ENCODE measurements around the gene GPR179. TPM values are rescaled to one million over a fixed set of nuclear protein-coding genes. Genes with fewer than 3 reads are reported as not detected.
A peak's percentile ranks its signal among the peaks of the same experiment; 100 is the strongest.

The GPR179 gene
- total RNA-seq, 4 donors from 2014 or later = 0.21 to 0.78 (median 0.44) TPM; not detected in 1

DNA sequence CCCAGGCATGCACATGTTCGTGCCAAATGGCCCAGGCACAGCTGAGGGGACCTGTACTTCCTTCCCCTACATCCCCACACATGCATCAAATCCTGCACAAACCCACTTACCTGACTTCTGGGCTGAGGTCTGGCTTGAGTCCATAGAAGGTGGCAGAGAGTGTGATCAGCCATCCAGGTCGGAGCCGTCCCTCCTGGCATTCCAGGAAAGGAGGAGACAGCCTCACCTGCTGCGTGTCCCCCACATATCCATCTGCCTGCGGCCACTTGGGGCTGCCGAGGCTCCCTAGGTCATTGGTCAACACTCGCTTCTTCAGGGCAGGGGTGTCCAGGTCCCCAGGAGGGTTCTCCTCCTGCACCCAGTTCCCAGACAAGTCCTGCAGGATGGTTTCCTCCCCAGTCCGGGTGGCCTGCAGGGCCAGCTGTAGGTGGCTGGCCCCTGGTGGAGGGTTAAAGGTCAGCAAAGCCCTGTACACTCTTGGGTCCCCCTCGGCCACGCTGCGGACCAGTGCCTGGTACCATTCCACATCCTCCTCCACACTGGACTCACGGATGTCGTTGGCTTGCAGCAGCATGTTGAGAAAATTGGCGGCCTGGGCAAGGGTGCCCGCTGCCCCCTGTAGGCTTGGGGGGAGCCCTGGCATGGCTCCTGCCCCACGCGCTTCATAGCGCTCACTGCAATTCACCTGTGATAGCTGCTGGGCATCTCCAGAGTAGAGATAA lies 709 bp downstream of the GPR179 start:
- no peaks in the 10 kb centered on the region for H3K36me3 ChIP-seq
- H3K27ac ChIP-seq = no peak overlapping the region
- TF ChIP-seq POLR2A (IDR thresholded peaks at IDR 0.05) = no peak
- no peak for TF ChIP-seq EP300 (IDR thresholded peaks at IDR 0.05)
- TF ChIP-seq, protein P1, sequence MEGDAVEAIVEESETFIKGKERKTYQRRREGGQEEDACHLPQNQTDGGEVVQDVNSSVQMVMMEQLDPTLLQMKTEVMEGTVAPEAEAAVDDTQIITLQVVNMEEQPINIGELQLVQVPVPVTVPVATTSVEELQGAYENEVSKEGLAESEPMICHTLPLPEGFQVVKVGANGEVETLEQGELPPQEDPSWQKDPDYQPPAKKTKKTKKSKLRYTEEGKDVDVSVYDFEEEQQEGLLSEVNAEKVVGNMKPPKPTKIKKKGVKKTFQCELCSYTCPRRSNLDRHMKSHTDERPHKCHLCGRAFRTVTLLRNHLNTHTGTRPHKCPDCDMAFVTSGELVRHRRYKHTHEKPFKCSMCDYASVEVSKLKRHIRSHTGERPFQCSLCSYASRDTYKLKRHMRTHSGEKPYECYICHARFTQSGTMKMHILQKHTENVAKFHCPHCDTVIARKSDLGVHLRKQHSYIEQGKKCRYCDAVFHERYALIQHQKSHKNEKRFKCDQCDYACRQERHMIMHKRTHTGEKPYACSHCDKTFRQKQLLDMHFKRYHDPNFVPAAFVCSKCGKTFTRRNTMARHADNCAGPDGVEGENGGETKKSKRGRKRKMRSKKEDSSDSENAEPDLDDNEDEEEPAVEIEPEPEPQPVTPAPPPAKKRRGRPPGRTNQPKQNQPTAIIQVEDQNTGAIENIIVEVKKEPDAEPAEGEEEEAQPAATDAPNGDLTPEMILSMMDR (IDR thresholded peaks at IDR 0.05) = no peak
- no peak overlapping the region for H3K4me3 ChIP-seq
- H3K4me1 ChIP-seq = peaks cover 0 to 9% (median 4%) of the 10 kb centered on the region in 4 donors
- no peaks in the 10 kb centered on the region for H3K9me3 ChIP-seq
- DNase-seq (ENCODE audit: low spot score in 2 of 2) = no peak
- no peaks in the 10 kb centered on the region for H3K27me3 ChIP-seq
- WGBS, 2 donors = 84 to 87% methylated on average over 10 to 13 of the region's 18 CpGs

DNA sequence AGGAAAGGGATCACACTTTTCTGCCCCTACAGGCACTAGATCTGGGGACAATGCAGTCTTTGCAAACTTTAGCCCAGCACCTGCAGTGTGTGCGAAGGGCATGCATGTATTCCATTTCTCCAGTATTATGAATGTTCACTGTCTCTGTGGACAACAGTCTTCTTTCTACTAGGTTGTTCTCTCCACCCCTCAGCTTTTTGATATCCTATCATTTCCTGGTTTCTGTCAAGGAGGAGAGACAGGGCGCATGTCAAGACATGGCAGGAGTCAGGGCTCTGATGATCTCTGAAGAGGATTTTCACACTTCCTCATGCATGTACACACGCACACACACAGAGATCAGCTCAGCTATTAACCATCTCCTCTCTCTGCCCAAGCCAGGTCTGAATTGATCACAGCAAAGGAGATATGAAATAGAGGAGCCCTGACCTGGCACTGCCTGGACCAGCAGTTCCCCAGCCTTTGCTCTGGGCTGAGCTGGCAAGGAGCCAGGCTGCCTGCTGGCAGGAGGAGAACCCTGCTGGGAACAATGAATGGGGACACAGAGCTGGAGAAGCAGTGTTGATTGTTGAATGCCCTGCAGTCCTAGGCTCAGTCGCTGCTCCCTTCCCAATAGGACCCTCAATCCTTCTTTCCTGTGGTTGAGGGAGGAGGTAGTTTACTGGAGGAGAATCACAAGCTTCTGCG lies 2.6 kb downstream of the GPR179 start:
- peaks cover 0 to 9% (median 4%) of the 10 kb centered on the region in 4 donors for H3K4me1 ChIP-seq
- no peaks in the 10 kb centered on the region for H3K36me3 ChIP-seq
- H3K27ac ChIP-seq = no peak overlapping the region
- DNase-seq (ENCODE audit: low spot score in 2 of 2) = peak; percentile 21 to 43
- 39 to 59% methylated on average over 5 of the region's 5 CpGs for WGBS, 2 donors
- no peaks in the 10 kb centered on the region for H3K27me3 ChIP-seq
- no peaks in the 10 kb centered on the region for H3K9me3 ChIP-seq
- H3K4me3 ChIP-seq = no peak overlapping the region
- TF ChIP-seq, protein P1 (IDR thresholded peaks at IDR 0.05) = no peak
- no peak for TF ChIP-seq POLR2A (IDR thresholded peaks at IDR 0.05)
- TF ChIP-seq EP300 (IDR thresholded peaks at IDR 0.05) = no peak

DNA sequence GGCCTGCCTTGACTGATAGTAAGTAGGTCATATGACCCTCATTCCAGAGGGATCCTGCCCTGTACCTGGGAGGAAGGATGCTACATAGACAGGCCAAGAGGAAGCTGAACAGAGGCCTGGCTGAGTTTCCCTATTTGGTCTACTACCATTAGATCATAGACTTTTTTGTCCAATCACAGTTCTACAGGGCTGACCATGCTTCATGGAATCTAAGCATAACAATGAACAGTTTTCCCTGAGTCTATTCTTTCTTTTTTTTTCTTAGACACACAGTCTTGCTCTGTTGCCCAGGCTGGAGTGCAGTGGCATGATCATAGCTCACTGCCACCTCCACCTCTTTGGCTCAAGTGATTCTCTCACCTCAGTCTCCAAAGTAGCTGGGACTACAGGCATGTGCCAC lies 3.9 kb downstream of the GPR179 start:
- no peak for TF ChIP-seq EP300 (IDR thresholded peaks at IDR 0.05)
- TF ChIP-seq POLR2A (IDR thresholded peaks at IDR 0.05) = no peak
- TF ChIP-seq, protein P1 (IDR thresholded peaks at IDR 0.05) = no peak
- H3K36me3 ChIP-seq = no peaks in the 10 kb centered on the region
- no peak overlapping the region for H3K4me3 ChIP-seq
- no peaks in the 10 kb centered on the region for H3K27me3 ChIP-seq
- H3K9me3 ChIP-seq = no peaks in the 10 kb centered on the region
- no peak for DNase-seq (ENCODE audit: low spot score in 2 of 2)
- no peak overlapping the region for H3K27ac ChIP-seq
- H3K4me1 ChIP-seq = peaks cover 0 to 9% (median 4%) of the 10 kb centered on the region in 4 donors

DNA sequence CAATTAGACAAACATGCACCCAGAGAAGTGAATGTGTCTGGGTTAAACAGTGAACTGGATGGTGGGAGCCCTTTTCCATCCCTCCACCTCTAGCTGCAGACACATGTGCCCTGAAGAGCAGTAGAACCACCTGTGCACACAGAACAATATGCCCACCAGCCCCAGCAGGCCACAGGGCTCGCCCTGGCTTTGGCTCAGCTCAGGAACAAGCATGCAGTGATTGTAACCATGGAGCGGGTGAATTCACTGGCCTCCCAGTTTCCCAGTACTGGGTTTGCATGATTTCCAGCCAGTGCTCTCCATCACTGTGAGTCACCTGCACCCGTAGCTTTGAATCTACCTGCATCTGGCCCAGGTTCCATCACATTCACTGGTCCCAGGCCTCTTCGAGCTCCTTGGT lies 5.2 kb downstream of the GPR179 start:
- Histone ChIP-seq H3K9me3 (no peaks in the 10 kb centered on the region), H3K27ac (no peak overlapping the region), H3K4me1 (peaks cover 0 to 9% (median 4%) of the 10 kb centered on the region in 4 donors), H3K27me3 (no peaks in the 10 kb centered on the region), H3K36me3 (no peaks in the 10 kb centered on the region), H3K4me3 (no peak overlapping the region)
- TF ChIP-seq EP300 (IDR thresholded peaks at IDR 0.05) (no peak), POLR2A (IDR thresholded peaks at IDR 0.05) (no peak)
- TF ChIP-seq, protein P1 (IDR thresholded peaks at IDR 0.05) = no peak
- WGBS, 2 donors = 89 to 94% methylated on average over 4 of the region's 4 CpGs
- no peak for DNase-seq (ENCODE audit: low spot score in 2 of 2)

DNA sequence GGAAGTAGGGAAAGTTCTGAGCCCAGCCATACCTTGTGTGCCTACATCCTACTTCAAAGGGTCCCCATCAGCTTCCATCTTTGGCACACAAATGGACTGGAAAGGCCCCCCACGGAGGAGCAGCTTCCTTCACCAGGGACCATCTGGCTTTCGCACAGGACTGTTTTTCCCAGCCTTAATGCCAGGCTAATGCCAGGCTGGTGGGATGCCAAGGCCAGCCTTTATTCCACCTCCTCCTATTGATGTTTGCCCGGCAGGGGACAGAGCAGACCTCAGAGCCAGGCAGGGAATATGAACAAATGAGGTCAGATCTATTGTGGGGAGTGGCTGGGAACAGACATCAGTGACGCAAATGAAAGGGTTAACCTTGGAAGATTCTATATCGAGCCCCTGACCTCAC lies 5.7 kb downstream of the GPR179 start:
- no peak overlapping the region for H3K4me3 ChIP-seq
- 58 to 61% methylated on average over 5 of the region's 5 CpGs for WGBS, 2 donors
- DNase-seq (ENCODE audit: low spot score in 2 of 2) = no peak

More for the DNA sequence above, 5.7 kb downstream of the GPR179 start:
- no peaks in the 10 kb centered on the region for H3K27me3 ChIP-seq
- peaks cover 0 to 9% (median 4%) of the 10 kb centered on the region in 4 donors for H3K4me1 ChIP-seq
- no peaks in the 10 kb centered on the region for H3K9me3 ChIP-seq
- H3K36me3 ChIP-seq = no peaks in the 10 kb centered on the region
- TF ChIP-seq EP300 (IDR thresholded peaks at IDR 0.05) (no peak), POLR2A (IDR thresholded peaks at IDR 0.05) (no peak)
- TF ChIP-seq, protein P1 (IDR thresholded peaks at IDR 0.05) = no peak
- H3K27ac ChIP-seq = no peak overlapping the region
